ENCODE results near the gene MAEA. TPM values are rescaled to one million over a fixed set of nuclear protein-coding genes. Genes with fewer than 3 reads are reported as not detected.

Gene MAEA
- total RNA-seq, 1 donor from 2014 or later, result 103 TPM

GRCh38 chr4:1241936-1242505, 47.7 kb upstream of the MAEA start:
- H3K36me3 ChIP-seq, result peaks cover 0 to 27% of the 10 kb centered on the region in 2 donors
- no peaks in the 10 kb centered on the region for H3K9me3 ChIP-seq
- H3K27me3 ChIP-seq, result no peaks in the 10 kb centered on the region
- H3K4me1 ChIP-seq, result peaks cover 64% of the 10 kb centered on the region
- TF ChIP-seq POLR2A (IDR thresholded peaks at IDR 0.05) (no peak), CTCF (IDR thresholded peaks at IDR 0.05) (no peak), POLR2AphosphoS5 (IDR thresholded peaks at IDR 0.05; ENCODE audit: insufficient read depth in 1 of 2, low read depth in 1 of 2) (no peak)
- intact Hi-C loops (cut with DNase I), result no loop called here
- no peak overlapping the region for H3K27ac ChIP-seq
- DNase-seq (ENCODE audit: extremely low spot score in 2 of 2), result no peak
- H3K4me3 ChIP-seq, result no peak overlapping the region

GRCh38 chr4:1242506-1243450, 46.9 kb upstream of the MAEA start:
- Histone ChIP-seq H3K4me3 (no peak overlapping the region), H3K36me3 (peaks cover 0 to 21% of the 10 kb centered on the region in 2 donors), H3K27me3 (no peaks in the 10 kb centered on the region), H3K9me3 (no peaks in the 10 kb centered on the region), H3K27ac (no peak overlapping the region), H3K4me1 (peaks cover 71% of the 10 kb centered on the region)
- DNase-seq (ENCODE audit: extremely low spot score in 2 of 2), result no peak
- intact Hi-C loops (cut with DNase I), result no loop called here
- TF ChIP-seq CTCF (IDR thresholded peaks at IDR 0.05), result no peak
- TF ChIP-seq POLR2AphosphoS5 (IDR thresholded peaks at IDR 0.05; ENCODE audit: insufficient read depth in 1 of 2, low read depth in 1 of 2), result no peak
- TF ChIP-seq POLR2A (IDR thresholded peaks at IDR 0.05), result no peak

DNA sequence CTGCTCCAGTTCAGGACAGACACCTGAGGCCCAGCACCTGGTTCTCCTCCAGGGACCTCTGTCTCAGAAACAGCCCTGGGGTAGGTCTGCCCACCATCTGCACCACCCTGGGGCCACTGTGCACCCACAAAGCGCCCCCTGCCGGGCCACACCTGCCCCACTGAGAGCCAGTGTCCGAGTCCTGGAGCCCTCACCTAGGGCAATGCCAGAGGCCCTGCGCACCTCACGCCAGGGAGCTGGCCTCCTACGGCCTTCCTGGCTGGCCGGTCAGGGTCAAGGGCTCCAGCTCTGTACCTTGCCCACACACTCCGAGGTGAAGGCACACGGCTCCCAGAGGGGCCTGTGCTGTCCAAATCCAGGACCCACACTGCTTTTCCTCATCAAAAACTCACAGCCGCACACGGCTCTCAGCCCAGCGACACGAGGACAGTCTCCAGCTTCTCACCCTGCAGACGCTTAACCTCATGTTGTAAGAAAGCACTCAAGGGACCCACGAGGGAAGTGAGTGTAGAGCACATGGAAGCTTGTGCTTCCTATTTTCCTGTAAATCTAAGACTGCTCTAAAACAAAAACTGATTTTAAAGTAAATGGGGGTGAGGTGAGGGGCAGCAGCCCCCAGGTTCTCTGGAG, 46.1 kb upstream of the MAEA start:
- H3K27ac ChIP-seq, result no peak overlapping the region
- no peak overlapping the region for H3K4me3 ChIP-seq
- H3K36me3 ChIP-seq, result peaks cover 0 to 15% of the 10 kb centered on the region in 2 donors
- TF ChIP-seq POLR2AphosphoS5 (IDR thresholded peaks at IDR 0.05; ENCODE audit: insufficient read depth in 1 of 2, low read depth in 1 of 2) (no peak), CTCF (IDR thresholded peaks at IDR 0.05) (no peak), POLR2A (IDR thresholded peaks at IDR 0.05) (no peak)
- H3K9me3 ChIP-seq, result no peaks in the 10 kb centered on the region
- no peak for DNase-seq (ENCODE audit: extremely low spot score in 2 of 2)
- no peaks in the 10 kb centered on the region for H3K27me3 ChIP-seq
- H3K4me1 ChIP-seq, result peaks cover 72% of the 10 kb centered on the region
- intact Hi-C loops (cut with DNase I), result no loop called here

GRCh38 chr4:1244081-1244977, 45.4 kb upstream of the MAEA start:
- peaks cover 0 to 13% of the 10 kb centered on the region in 2 donors for H3K36me3 ChIP-seq
- no peaks in the 10 kb centered on the region for H3K9me3 ChIP-seq
- H3K27ac ChIP-seq, result no peak overlapping the region
- peaks cover 66% of the 10 kb centered on the region for H3K4me1 ChIP-seq
- H3K4me3 ChIP-seq, result no peak overlapping the region
- intact Hi-C loops (cut with DNase I), result no loop called here
- H3K27me3 ChIP-seq, result no peaks in the 10 kb centered on the region
- DNase-seq (ENCODE audit: extremely low spot score in 2 of 2), result no peak
- TF ChIP-seq CTCF (IDR thresholded peaks at IDR 0.05) (no peak), POLR2AphosphoS5 (IDR thresholded peaks at IDR 0.05; ENCODE audit: insufficient read depth in 1 of 2, low read depth in 1 of 2) (no peak), POLR2A (IDR thresholded peaks at IDR 0.05) (no peak)
